OCI-LY7 (cell line): Measurements from ENCODE around the gene HTR5A.

Source experiments
- CTCF ChIP-seq: fragments of 200-600 bp; sonication (generic); conservative IDR thresholded peaks from 2 replicates; pipeline ENCODE4 v1.5.1; 2014; ENCODE audit warnings: mild to moderate bottlenecking, antibody characterized with exemption, low read length, moderate library complexity, mixed read lengths
- EZH2phosphoT487 ChIP-seq: fragments of 200-600 bp; sonication (generic); IDR thresholded peaks from 2 replicates; pipeline ENCODE4 v1.6.1; 2018; ENCODE audit warnings: low read depth, borderline replicate concordance, mild to moderate bottlenecking, mixed run types, antibody characterized with exemption, low read length, moderate library complexity, mixed read lengths

- TF ChIP-seq CTCF (no peak), EZH2phosphoT487 (no peak)
Measured at GRCh38 chr7:155119801-155120382, 49.8 kb downstream of the HTR5A start.
